22Rv1 (cell line): ENCODE measurements around the gene APOE.
"Not testable (repeated sequence)": the region's sequence is repeated elsewhere in the genome, so short reads cannot be mapped to it uniquely, and the experiment has no call there.

Experiments
- H3K27ac ChIP-seq: fragments of 450-650 bp; 2 replicates; pipeline ENCODE4 v1.5.1; 2017
- ZFX ChIP-seq: fragments of 450-650 bp; IDR thresholded peaks from 2 replicates; pipeline ENCODE4 v1.6.1; 2017; ENCODE audit warnings: antibody characterized with exemption, borderline replicate concordance
- TF ChIP-seq, protein P1 (sequence below): fragments of 450-650 bp; IDR thresholded peaks from 2 replicates; pipeline ENCODE4 v1.5.1; 2017; ENCODE audit warnings: mild to moderate bottlenecking

Gene APOE

DNA sequence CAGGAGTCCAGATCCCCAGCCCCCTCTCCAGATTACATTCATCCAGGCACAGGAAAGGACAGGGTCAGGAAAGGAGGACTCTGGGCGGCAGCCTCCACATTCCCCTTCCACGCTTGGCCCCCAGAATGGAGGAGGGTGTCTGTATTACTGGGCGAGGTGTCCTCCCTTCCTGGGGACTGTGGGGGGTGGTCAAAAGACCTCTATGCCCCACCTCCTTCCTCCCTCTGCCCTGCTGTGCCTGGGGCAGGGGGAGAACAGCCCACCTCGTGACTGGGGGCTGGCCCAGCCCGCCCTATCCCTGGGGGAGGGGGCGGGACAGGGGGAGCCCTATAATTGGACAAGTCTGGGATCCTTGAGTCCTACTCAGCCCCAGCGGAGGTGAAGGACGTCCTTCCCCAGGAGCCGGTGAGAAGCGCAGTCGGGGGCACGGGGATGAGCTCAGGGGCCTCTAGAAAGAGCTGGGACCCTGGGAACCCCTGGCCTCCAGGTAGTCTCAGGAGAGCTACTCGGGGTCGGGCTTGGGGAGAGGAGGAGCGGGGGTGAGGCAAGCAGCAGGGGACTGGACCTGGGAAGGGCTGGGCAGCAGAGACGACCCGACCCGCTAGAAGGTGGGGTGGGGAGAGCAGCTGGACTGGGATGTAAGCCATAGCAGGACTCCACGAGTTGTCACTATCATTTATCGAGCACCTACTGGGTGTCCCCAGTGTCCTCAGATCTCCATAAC is at the start of gene APOE:
Gene APOE, plus strand, starts transcription at position 360 of the 724 bp plus-strand sequence. CDS start 829 bp downstream, outside the sequence.
- TF ChIP-seq, protein P1, sequence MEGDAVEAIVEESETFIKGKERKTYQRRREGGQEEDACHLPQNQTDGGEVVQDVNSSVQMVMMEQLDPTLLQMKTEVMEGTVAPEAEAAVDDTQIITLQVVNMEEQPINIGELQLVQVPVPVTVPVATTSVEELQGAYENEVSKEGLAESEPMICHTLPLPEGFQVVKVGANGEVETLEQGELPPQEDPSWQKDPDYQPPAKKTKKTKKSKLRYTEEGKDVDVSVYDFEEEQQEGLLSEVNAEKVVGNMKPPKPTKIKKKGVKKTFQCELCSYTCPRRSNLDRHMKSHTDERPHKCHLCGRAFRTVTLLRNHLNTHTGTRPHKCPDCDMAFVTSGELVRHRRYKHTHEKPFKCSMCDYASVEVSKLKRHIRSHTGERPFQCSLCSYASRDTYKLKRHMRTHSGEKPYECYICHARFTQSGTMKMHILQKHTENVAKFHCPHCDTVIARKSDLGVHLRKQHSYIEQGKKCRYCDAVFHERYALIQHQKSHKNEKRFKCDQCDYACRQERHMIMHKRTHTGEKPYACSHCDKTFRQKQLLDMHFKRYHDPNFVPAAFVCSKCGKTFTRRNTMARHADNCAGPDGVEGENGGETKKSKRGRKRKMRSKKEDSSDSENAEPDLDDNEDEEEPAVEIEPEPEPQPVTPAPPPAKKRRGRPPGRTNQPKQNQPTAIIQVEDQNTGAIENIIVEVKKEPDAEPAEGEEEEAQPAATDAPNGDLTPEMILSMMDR: no peak
- TF ChIP-seq ZFX: no peak
- no peak within 1 kb of the TSS for H3K27ac ChIP-seq

DNA sequence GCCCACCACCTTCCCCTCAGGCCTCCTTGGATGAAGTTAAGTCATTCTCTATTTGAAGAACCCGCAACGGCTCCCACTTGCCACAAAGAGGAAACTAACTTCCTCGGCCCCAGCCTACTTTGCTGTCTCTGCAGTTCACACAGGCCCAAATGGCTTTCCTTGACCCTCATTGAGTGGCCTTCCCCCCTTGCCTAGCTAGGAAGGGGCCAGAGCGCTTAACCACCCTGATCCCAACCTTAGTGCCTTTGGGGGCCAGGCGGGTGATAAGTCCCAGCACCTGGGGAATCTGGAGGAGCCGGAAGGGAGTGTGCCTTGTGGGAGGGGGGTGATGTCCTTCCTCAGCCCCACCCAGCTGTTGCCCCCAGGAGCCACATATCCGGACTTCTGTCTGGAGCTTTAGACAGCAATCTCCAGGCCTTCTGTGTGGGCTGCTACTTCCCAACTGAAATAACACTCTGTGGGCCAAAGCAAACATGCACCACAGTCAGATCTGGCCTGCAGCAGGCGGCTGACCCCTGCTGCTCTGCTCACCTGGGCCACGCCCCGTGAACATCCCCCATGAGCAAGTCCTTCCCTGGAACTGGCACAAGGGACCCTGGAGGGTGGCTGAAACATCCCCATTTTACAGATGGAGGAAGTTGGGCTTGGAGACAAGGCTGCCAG is 49.0 kb upstream of the APOE start:
- peak overlapping the region; percentile 66 for H3K27ac ChIP-seq
- no peak for TF ChIP-seq ZFX
- TF ChIP-seq, protein P1: no peak

DNA sequence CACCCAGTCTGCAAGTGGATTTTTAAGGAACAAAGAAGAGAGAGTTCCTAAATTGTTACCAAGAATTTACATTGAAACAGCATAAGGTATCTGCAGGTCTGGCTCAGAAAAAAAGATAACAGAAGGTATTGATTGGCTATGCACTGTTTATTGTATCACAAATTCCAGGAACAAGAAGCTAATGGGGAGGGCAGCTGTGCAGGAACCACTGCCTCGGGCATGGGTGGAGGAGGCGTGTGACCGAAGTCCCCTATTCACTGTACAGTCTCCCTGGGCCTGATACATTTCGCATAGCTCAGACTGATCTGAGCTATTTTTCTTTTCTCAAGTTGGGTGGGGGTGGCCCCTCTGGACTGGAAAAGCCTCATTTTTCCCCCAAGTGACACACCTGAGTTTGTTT is 47.8 kb upstream of the APOE start:
- TF ChIP-seq, protein P1: no peak
- no peak for TF ChIP-seq ZFX

DNA sequence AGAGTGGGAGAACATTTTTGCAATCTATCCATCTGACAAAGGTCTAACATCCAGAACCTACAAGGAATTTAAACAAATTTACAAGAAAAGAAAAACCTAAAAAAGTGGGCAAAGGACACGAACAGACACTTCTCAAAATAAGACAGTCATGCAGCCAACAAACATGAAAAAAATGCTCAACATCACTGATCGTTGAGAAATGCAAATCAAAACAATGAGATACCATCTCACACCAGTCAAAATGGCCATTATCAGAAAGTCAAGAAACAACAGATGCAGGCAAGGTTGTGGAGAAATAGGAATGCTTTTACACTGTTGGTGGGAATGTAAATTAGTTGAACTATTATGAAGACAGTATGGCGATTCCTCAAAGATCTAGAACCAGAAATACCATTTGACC is 44.0 kb upstream of the APOE start:
- H3K27ac ChIP-seq: not testable (repeated sequence)

More for the DNA sequence above, 47.8 kb upstream of the APOE start:
- peak overlapping the region; percentile 66 for H3K27ac ChIP-seq

DNA sequence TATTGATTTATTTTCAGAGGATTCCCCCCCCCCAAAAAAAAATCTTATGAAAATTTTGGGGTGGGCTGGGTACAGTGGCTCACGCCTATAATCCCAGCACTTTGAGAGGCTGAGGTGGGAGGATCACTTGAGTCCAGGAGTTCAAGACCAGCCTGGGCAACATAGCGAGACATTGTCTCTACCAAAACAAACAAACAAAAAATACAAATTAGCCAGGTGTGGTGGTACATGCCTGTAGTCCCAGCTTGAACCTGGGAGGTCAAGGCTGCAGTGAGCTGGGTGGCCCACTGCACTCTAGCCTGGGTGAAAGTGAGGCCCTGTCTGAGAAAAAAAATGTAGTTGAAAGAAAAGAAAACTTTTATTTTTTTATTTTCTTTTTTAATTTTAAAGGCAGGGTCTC is 41.6 kb upstream of the APOE start:
- TF ChIP-seq, protein P1: no peak
- no peak for TF ChIP-seq ZFX
- H3K27ac ChIP-seq: no peak overlapping the region

DNA sequence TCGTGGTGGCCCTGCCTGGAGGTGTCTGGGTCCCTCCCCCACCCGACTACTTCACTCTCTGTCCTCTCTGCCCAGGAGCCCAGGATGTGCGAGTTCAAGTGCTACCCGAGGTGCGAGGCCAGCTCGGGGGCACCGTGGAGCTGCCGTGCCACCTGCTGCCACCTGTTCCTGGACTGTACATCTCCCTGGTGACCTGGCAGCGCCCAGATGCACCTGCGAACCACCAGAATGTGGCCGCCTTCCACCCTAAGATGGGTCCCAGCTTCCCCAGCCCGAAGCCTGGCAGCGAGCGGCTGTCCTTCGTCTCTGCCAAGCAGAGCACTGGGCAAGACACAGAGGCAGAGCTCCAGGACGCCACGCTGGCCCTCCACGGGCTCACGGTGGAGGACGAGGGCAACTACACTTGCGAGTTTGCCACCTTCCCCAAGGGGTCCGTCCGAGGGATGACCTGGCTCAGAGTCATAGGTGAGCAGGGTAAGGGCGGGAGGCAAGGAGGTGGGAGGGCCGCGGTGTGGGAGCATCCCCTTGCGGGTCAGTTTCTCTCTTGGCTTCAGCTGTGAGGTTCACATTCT is 40.3 kb upstream of the APOE start:
- no peak overlapping the region for H3K27ac ChIP-seq
- TF ChIP-seq ZFX: no peak
- TF ChIP-seq, protein P1: no peak

DNA sequence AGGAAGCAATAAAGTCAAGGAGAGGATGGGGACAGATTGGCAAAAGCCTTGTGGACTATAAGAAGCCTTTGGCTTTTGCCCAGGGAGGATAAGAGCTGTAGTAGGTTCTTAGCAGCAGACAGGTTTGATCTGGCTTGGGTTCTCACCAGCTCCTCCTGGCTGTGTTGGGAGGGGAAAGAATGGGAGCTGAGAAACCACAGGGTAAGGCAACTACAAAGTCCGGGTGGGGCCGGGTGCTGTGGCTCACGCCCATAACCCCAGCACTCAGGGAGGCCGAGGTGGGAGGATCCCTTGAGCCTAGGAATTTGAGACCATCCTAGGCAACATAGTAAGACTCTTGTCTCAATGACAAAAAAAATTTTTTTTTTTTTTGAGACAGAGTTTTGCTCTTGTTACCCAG is 38.9 kb upstream of the APOE start:
- no peak overlapping the region for H3K27ac ChIP-seq
- TF ChIP-seq ZFX: no peak
- TF ChIP-seq, protein P1: no peak
